GM18519 (cell line): ENCODE data around the gene EEF1A2.

Experiments
- ATAC-seq: cut with Tn5 transposase; IDR thresholded peaks from one replicate; pipeline ENCODE4 v1.9.1; 2021; ENCODE audit warnings: mild to moderate bottlenecking, moderate library complexity; ENCODE audit not compliant: unreplicated experiment, low FRiP score

EEF1A2 gene

DNA sequence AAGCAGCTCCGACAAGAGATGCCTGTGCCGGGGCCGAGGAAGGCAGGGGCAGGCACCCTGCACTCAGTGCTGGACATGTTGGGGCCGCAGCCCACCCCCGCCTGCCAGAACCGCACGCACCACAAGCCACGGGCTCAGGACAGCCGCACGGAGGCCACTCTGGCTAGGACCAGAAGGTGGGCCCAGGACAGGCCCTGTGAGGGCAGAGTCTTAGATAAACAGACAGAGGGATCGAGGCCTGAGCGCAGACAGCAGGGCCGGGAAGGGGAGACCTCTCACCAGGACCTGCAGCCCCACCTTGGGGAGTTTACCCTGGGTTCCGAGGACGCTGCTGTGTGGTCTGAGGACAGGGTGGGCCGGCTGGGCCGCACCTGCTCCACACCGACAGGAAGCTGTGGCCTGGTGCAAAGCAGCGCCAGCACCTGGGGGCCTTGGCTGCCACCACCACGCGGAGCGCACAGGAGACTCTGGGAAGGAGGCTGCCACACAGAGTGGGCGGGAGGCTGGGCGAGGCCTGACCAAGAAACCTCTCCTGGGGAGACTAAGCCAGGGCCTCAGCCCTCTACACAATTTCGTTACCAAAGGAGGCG lies 58.4 kb downstream of the EEF1A2 start:
- ATAC-seq, result no peak

DNA sequence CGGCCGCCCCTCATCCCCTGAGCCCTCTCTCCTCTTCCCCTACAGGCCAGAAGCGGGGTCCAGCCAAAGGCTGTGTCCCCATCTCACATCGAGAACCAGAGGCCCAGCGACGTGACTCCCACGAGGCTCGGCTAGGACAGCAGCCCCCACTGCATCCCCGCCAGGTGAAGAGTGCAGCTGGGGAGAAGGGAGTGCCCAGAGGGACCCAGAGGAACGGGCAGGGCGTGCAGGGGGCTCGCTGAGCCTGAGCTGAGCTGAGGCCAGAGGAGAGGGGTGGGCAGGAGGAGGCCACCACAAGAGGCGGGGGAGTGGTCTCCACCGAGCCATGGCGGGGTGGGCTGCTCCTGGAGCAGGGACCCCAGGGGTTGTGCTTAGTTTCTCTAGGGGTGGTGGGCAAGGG lies 59.0 kb downstream of the EEF1A2 start:
- ATAC-seq, result no peak

DNA sequence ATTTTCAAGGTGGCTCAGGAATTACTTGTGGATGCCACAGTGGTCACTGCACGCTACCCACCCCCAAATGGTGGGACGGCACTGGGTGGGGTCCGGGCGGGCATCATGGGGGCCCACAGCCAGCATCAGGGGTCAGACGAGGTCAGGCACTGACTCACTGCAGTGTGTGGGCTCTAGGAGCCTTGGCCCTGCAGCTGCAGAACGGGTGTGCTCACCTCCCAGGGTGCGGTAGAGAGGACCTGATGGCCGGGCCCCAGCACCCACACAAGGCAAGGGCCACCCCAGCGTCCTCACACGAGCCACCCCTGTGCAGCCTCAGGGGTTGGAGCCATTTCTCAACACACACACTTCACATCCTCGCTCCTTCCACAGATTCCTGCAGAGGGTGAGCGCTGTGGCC lies 60.8 kb downstream of the EEF1A2 start:
- ATAC-seq, result no peak
